Fibroblast of skin of left biceps (primary cell): ENCODE measurements around the gene DOCK4.
A peak's percentile ranks its signal among the peaks of the same experiment; 100 is the strongest.

Source experiments
- DNase-seq, 2 experiments: peaks; one replicate each; pipeline ENCODE4 v3.0.0-alpha.2; 2013; ENCODE audit warnings: low read depth in 2 of 2

The DOCK4 gene

DNA sequence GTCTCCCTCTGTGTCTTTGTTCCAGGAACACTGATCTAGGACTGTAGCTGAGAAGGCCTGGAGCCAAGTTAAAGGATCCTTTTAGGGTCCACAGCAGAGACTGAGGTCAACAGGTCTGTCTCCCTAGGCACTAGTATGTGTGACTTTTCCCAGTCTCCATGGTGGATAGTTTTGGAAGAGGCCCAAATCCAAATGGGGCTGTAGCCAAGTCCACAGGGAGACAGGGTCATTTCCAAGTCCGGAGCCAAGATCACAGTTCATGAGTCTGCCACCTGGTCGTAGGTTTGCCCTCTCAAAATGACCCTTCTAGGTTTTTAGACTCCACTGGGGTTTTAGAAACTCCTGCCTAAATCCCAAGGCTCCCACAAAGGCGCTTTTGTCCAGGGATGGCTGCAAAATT lies 17.1 kb upstream of the DOCK4 start:
- no peak for DNase-seq

DNA sequence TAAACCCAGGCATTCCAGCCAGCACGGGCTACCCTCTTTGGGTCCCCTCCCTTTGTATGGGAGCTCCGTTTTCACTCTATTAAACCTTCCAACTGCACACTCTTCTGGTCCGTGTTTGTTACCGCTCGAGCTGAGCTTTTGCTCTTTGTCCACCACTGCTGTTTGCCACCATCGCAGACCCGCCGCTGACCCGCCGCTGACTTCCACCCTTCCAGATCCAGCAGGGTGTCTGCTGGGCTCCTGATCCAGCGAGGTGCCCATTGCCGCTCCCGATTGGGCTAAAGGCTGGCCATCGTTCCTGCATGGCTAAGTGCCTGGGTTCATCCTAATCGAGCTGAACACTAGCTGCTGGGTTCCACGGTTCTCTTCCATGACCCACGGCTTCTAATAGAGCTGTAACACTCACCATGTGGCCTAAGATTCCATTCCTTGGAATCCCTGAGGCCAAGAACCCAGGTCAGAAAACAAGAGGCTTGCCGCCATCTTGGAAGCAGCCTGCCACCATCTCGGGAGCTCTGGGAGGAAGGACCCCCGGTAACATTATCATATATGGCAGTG lies 14.8 kb upstream of the DOCK4 start:
- DNase-seq: no peak

DNA sequence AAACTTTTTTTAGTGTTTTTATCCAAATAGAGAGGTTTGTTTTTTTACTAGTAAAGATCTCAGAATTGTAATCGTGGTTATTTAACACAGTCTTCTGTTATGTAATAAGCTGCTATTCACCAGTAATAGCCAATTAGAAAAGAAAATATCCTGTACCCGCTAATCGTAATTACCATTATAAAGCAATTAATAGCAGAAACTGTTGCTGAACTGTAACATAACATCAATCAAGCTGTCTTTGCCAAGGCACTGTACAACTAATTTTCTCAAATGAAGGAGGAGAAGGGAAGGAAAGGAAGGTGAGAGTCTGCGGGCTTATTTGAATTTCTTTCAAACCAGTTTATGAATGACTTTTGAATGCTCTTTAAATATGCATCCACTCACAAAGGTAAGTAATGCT lies 9.6 kb upstream of the DOCK4 start:
- no peak for DNase-seq

DNA sequence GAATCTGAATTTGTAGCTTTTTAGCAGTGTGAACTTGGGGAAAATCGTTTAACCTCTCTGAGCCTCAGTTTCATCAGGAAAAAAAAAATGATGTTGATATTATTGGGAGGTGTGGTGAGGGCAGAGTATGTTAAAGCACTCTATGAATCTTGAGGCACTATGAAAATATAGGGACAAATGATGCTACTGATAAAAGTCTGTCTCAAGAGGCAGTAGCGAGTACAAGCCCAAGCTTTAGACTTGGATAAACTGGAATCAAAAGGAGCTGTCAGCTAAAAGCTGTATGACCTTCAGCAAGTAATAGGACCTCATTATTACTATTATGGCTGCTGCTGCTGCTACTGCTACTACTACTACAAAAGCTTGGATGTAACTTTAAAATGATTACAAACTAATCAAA lies 8.7 kb upstream of the DOCK4 start:
- DNase-seq: no peak

DNA sequence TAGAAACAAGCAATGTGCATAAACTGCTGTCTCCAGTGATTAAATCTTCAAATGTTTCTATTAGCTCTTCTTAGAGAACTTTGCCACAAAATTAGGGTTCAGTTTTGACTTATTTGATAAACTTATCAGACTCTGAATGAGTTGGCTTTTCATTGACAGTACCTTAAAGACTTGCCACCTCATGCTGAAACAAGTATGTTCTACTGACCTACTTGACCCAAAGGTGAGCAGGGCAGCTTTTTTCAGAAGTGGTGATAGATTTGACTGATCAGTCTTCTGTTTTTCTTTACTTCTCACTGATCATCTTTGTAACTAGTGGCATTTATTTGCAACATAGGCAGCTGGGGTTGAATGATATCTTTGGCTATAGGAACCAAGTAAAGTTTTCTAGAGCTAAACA lies 8.1 kb upstream of the DOCK4 start:
- no peak for DNase-seq

DNA sequence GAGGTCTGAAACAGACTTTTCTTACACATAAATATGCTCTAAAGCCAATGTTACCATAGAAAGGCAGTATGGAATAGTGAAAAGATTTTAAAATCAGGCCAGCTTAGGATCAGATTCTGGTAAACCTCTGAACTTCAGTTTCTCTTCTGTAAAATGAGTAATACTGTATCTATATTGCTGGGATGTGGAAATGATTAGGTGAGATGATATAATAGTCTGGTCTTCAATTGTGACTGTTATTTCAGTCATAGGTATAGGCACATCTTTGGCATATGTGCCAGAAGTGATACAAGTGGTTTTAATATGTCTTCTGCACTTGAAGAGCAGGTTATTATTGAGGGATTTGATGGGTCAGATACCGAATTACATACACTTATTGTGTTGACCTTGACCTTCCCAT lies 7.5 kb upstream of the DOCK4 start:
- DNase-seq: no peak

DNA sequence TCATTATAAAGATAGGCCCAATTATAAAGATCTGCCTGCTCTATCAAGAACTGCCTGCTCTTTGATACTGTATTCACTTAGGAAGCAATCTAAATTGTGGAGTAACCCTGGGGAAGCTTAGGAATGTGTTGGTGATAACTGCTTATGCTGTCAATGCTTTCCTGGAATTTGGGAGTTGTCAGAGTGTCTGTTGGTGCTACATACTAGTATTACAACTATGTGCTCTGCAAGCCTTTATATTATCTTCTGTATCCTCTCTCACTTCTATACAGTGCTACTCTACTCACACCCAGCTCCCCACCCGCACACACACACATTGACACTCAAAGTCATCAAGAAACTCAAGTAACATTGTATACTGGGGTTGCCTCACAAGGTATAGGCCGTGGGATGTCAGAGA lies 6.4 kb upstream of the DOCK4 start:
- DNase-seq: no peak

DNA sequence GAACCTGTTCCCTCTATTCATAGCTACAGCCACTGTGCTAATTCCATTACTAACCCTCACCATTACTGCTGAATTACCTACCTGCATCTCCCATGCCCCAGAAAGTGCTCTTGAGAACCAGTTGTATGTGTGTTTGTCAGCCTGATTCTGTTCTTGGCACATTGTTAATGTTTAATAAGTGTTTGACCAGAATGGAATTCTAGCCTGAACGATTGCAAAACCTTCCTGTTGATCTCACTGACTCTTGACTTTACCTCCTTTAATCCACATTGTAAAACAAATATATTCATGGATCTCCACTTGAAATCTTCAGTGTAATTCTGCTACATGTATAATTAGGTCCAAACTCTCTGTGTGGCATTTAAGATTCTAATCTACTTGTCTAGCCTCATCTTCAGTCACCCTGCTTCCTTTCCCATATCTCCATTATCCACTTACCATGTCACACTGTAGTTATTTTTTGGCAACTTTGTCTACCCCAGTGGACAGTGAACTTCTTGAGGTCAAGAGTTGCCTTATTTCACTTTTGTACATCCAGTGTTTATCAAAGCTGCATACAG lies 5.2 kb upstream of the DOCK4 start:
- no peak for DNase-seq

DNA sequence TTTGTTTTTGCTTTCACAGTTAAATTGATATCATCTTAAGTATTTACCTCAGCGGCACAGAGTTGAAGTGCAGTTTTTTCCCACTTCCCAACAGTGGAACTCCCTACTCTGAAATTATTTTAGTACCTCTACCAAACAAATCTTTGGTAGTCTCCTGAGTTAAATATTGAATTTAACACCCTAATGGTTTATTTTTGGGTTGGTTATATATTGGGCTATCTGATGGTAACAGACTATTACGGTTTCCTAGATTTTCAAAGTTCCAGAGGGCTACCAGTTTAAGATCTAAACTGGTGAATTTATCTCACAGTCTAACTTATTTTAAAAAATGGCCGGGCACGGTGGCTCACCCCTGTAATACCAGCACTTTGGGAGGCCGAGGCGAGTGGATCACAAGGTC lies 1.6 kb upstream of the DOCK4 start:
- DNase-seq: no peak

DNA sequence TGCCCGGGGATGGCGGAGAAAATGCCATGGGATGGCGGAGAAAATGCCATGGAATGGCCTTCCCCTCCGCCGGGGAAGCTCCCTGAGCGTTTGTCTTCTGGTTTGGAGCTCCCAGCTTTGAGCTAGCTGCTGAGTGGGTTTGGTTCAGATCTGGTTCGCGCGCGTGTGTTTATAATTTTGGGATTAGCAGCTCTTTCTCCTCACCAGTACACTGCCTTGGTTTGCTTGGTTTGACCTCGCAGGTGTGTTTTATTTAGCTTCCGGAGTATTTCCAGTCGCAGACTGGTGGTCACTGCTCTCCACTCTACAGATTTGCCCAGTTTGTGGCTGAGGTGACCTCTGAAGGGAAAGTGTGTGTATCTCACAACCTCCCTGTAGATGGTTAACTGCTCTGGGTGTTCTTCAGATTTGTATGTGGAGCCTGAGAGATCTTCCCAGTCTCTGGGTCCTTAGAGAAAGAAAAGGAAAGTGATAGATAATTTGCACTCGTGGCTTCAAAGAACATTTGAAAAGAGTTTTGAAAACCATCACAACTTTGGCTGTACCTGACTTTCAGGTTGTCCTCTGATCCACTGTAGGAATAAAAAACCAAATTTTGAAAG lies 893 bp upstream of the DOCK4 start:
- no peak for DNase-seq

DNA sequence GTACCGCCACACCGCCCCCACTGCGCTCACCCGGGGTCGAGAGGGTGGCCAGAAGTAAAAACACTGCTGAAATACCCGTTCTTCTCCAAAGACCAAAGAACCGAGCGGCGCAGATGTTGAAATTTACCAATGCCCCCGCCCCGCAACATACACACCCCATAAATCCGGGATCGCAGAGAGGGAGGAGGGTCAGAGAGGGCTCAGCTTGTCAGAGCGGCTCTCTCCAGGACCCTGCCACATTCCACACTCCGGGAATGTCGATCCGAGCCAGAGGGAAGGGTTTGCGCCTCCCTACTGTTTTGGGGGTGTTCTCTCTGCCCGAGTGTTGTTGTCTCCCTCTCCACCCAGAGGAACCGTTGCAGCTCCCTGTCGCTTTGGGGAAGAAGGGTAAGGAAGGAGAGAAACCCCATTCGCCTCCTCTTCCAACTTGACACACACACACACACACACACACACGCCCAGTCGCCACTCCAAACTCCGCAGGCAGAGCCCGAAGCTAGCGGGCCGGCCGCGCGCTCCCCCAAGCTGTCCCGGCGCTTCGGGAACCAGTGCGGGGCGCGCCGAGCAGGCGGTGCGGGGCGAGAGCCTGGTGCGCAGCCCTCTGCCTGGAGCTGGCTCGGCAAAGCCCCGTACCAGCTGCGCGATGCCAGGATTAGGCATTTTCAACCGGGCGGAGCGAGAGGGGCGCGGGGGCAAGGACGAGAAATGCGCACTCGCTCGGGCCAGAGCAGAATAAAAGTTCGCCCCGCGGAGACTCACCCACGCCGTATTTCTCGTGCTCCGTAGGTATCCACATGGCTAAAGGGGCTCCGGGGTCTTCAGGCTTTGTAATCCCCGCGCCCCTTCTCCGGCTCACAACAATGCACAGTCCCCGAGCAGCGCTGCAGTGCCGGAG lies 609 bp downstream of the DOCK4 start:
- DNase-seq: peak; percentile 39 to 44

DNA sequence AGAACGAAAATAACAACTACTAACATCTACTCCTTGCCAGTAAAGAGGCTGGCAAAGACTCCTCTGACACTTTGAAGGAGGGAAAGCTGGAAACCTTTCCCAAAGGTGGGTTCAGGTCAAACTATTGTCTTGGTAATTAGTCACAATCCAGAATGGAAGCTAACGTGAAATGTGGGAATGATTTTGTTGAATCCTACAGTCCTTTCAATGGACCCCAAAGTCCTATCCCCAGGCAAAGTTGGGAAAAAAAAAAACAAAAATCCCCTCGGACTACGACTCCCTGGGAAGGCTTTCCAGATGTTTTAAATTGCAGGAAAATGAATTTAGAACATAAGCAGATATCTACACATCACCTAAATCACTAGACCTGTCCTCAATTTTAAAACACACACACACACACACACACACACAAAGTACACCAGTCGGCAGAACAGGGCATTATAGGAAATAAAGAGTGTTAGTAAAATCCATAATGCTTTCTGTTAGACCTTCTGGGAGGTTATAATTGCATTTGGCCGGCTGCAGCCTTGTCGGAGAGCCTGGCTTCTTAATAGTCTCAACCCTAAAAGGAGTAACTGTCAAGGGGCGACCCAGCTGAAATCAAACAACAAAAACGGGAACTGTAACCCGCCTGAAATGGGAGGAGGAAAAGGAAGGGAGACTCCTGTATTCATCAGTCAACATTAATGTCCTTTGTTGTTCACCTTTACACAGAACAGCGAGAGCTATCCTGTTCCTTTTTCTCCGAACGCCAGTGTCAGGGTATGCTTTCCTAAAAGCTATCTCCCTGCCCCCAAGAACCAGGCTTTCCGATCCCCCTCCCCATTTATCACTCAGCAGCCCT lies 1.5 kb downstream of the DOCK4 start:
- no peak for DNase-seq

DNA sequence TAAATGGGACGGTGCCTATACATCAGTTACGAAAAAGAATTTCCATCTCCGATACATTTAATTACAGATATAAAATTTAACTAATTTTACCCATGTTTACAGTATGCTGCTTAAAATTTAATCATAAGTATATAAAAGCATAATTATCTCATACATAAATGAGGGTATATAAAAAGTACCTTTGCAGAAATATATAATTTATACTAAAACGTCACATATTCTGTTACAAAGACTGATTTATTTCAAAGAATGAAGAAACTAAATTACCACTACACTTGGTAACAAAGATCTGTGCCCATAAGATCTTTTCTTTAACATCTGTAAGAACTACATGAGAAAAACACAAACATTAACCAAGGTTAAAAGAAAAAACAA lies 2.8 kb downstream of the DOCK4 start:
- no peak for DNase-seq

DNA sequence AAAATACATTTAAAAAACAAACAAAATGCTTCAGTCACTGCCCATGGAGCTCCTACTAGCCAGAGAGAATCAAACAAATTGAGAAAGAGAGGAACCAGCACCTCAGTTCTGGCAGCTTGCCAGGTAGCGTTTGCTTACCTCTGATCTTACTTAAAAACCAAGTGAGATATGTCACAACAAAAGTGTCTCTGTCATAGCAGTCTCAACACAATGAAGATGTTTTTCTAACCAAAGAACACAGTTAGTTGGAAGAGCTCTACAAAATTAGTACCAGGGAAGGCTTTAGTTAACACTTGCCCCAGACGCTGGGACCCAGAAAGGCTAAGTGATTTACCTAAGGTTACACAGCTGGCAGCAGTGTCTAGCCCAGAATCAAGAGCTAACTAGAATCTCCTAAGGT lies 3.4 kb downstream of the DOCK4 start:
- DNase-seq: no peak

DNA sequence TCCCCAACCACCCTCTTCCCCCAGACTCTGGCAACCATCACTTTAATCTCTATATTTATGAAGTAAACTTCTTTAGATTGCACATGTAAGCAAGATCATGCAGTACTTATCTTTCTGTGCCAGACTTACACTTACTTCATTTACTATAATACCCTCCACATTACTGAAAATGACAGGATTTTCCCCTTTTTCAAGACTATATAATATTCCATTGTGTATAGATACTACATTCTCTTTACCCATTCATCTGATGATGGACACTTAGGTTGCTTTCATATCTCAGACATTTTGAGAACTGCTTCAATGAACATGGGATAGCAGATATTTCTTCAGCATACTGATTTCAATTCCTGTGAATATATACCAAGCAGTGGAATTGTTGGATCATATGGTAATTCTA lies 4.4 kb downstream of the DOCK4 start:
- no peak for DNase-seq

DNA sequence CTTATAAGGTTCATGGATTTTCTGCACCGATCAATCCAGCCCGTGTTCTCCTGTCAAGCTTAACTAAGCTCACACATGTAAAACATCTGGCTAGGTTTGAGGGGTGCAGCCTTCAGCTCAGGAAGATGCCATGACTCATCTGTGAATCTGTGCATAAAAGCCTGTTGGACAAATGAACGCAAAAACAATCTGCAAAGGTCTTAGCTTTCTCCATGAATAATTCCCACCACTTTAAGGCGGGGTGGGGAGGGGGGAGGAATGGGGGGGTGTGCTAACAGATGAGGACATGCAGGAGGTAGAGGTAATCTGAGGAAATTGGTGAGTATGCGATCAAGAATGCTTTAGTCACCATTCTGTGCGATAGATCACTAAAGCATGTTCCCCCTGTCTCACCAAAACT lies 4.8 kb downstream of the DOCK4 start:
- peak; percentile 78 to 81 for DNase-seq

DNA sequence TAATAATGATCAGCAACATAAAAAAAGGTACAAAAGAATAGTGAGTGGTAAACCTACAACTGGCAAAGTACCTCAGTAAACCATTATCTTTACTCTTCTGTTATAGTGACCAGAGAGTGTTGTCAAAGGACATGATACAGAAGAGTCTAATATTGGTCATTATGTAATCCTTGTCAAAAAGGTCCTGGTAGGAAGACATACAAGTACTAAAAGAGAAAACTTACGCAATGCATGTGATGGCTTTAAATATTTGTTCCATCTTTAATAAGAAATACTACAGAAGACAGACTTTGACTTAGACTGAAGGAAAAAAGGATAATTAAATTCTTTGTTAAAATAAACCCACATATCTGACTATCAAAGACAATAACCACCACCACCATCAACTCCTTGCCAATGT lies 6.5 kb downstream of the DOCK4 start:
- DNase-seq: no peak

DNA sequence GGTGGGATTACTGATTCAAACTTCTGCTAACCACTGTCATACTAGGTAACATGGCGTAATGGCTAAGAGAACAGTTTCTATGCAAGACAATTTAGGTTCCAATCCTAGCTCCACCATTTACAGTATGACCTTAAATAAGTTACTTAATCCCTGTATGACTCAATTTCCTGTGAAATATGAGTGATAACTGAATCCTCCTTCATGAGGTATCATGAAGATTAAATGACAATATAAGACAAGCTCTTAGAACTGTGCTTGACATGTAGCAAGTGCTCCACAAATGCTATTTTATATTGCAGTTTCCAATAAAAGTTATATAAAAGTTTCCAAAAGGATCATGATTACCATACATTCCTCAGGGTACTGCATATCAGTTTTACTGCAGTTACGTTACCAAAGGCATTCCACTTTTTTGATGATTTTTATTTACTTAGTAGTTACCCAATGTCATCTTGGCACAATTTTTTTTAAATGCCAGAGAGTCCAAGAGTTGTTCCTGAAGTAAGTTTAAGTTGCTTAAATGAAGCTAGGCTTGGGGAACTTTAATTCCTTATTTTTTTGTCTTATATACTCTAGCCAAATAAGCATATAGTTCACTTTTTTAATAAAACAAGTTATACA lies 7.1 kb downstream of the DOCK4 start:
- no peak for DNase-seq

DNA sequence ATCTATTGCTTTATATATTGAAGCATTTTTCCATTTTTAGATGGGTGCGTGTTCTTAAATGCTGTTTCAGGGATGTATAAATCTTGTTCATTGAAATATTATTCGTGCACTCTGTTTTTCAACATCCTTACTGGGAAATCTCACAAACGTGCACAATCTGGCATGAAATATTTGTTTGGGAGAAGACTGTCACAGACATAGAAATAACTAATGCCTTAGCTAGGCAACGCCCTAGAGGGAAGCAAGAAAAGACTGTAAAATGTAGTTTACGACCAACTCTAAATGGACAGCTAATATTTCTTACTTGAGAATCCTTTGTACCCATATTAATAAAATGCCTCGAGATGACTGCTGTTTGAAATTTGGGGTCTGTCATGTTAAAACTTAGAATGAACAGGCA lies 8.9 kb downstream of the DOCK4 start:
- no peak for DNase-seq

DNA sequence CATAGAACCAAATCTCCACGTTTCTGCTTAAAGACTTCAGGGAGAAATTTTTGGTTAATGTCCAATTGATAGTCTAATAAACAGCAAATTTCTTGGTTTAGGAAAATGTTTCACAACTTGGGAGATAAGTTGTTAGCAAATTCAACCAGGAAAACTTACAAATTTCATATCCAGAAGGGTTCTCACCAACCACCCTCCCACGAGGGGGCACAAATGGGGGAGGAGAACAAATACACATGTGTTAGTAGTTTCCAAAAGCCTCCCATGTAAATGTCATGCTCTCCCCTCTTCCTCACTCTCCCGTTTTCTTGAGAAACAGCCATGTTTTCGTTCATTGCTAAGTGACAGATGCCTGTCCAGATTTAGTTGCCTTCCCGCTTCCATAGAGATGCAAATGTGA lies 10.5 kb downstream of the DOCK4 start:
- no peak for DNase-seq

DNA sequence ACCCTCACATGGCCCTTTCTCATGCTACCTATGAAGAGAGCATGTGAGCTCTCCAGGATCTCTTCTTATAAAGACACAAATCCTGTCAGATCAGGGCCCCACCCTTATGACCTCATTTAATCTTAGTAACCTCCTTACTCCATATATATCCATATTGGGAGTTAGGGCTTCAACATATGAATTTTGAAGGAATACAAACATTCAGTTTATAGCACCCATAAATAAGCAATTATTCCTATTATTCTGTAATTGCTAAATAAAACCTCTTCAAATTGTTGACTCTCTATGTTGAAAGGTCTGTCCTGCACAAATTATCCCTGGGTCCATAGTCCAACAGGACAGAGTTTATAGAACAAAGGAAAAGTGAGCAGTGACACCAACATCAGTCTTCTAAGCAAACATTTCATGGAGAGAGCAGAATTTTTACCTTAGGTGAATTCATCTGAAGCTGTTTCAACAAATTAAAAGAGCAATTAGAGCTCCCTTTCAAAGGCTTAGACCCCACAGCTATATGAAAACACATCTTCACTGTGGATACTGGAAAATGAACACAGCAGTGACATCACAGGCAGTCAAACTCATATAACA lies 12.2 kb downstream of the DOCK4 start:
- no peak for DNase-seq
